Naive thymus-derived CD4-positive, alpha-beta T cell (primary cell): ENCODE data around the gene ADSL. TPM values are rescaled to one million over a fixed set of nuclear protein-coding genes. Genes with fewer than 3 reads are reported as not detected.
"Not testable (repeated sequence)": the region's sequence is repeated elsewhere in the genome, so short reads cannot be mapped to it uniquely, and the experiment has no call there.

Experiments used
- ATAC-seq: fragments of 150-1000 bp; cut with Tn5 transposase; 2 replicates; pipeline ENCODE4 v1.10.0; 2021; ENCODE audit warnings: mild to moderate bottlenecking, moderate library complexity
- CTCF ChIA-PET: fragments of 350-600 bp; sonication (Branson Sonifier 250); formaldehyde crosslinking; loops from one replicate; lab custom pipeline; 2021; ENCODE audit warnings: antibody characterized with exemption; lab: Charles Lee
- POLR2A ChIA-PET: fragments of 350-600 bp; sonication (Branson Sonifier 250); formaldehyde crosslinking; loops from one replicate; lab custom pipeline; 2021; ENCODE audit warnings: antibody characterized with exemption, inconsistent platforms; lab: Charles Lee
- DNase-seq, 9 donors: peaks; one replicate each; pipeline versions ENCODE4 v3.0.0 to v3.0.0-alpha.2; 2020 to 2022; ENCODE audit warnings: mixed read lengths in 1 of 9
- H3K27ac ChIP-seq: one replicate; pipeline ENCODE4 v1.7.0; 2013; ENCODE audit warnings: mild to moderate bottlenecking, low read depth, low read length, moderate library complexity
- H3K27me3 ChIP-seq, 2 donors: one replicate each; pipeline ENCODE4 v1.7.0; 2013; ENCODE audit warnings: low read length in 2 of 2, mild to moderate bottlenecking in 2 of 2, moderate library complexity in 2 of 2; ENCODE audit not compliant: control insufficient read depth in 2 of 2, insufficient read depth in 2 of 2
- H3K36me3 ChIP-seq, 3 experiments: 1 replicate in 2 of 3; 2 replicates in 1 of 3; pipeline ENCODE4 v1.7.0; 2013; ENCODE audit warnings: low read length in 3 of 3, mild to moderate bottlenecking in 3 of 3, moderate library complexity in 1 of 3; ENCODE audit not compliant: insufficient read depth in 3 of 3, control insufficient read depth in 2 of 3
- H3K4me1 ChIP-seq, 2 donors: one replicate each; pipeline ENCODE4 v1.7.0; 2013; ENCODE audit warnings: low read length in 2 of 2, mild to moderate bottlenecking in 2 of 2, moderate library complexity in 1 of 2; ENCODE audit not compliant: control insufficient read depth in 2 of 2, insufficient read depth in 2 of 2
- H3K4me3 ChIP-seq: 2 replicates; pipeline ENCODE4 v1.7.0; 2013; ENCODE audit warnings: mild to moderate bottlenecking, low read length
- H3K9me3 ChIP-seq, 3 experiments: 1 replicate in 2 of 3; 2 replicates in 1 of 3; pipeline ENCODE4 v1.7.0; 2013; ENCODE audit warnings: low read length in 3 of 3; ENCODE audit not compliant: control insufficient read depth in 2 of 3
- H3K27ac Mint-ChIP-seq, 9 donors: one replicate each; pipeline ENCODE4 v1.8.0; 2020 to 2022; ENCODE audit warnings: mixed read lengths in 9 of 9, mild to moderate bottlenecking in 8 of 9, moderate library complexity in 5 of 9, inconsistent platforms in 2 of 9
- H3K27me3 Mint-ChIP-seq, 5 donors: one replicate each; pipeline ENCODE4 v1.8.0; 2021 to 2022; ENCODE audit warnings: mixed read lengths in 5 of 5, mild to moderate bottlenecking in 1 of 5
- H3K36me3 Mint-ChIP-seq, 5 donors: one replicate each; pipeline ENCODE4 v1.8.0; 2020 to 2022; ENCODE audit warnings: mixed read lengths in 5 of 5, mild to moderate bottlenecking in 3 of 5, inconsistent platforms in 1 of 5
- H3K4me1 Mint-ChIP-seq, 7 donors: one replicate each; pipeline ENCODE4 v1.8.0; 2020 to 2022; ENCODE audit warnings: mixed read lengths in 7 of 7, mild to moderate bottlenecking in 3 of 7, inconsistent platforms in 1 of 7
- H3K4me3 Mint-ChIP-seq, 10 donors: one replicate each; pipeline ENCODE4 v1.8.0; 2020 to 2022; ENCODE audit warnings: mild to moderate bottlenecking in 10 of 10, mixed read lengths in 10 of 10, moderate library complexity in 6 of 10, inconsistent platforms in 2 of 10
- H3K9me3 Mint-ChIP-seq, 11 donors: one replicate each; pipeline ENCODE4 v1.8.0; 2020 to 2022; ENCODE audit warnings: mixed read lengths in 11 of 11, mild to moderate bottlenecking in 4 of 11, inconsistent platforms in 1 of 11, moderate library complexity in 1 of 11
- intact Hi-C, 2 donors: fragments of 100-400 bp; cut with micrococcal nuclease; formaldehyde crosslinking; loops; one replicate each; pipeline ENCODE4 v1.15.1; 2023
- polyA plus RNA-seq, 2 donors: library from polyadenylated mRNA; unstranded; fragments of 300-500 nt; fragmentation: Illumina TruSeq; gene quantifications; one replicate each; pipeline ENCODE4 v1.2.3, GENCODE V29; 2021
- total RNA-seq, 6 experiments: library from RNA in 5 of 6; stranded (reverse) in 5 of 6; gene quantifications; 1 replicate in 5 of 6; 2 replicates in 1 of 6; pipeline ENCODE4 v1.2.3 and lab custom pipeline; 2021 to 2026

The ADSL gene
- total and polyA plus RNA-seq, 7 experiments from 2014 or later = 54.4 to 127 (median 65.7) TPM

DNA sequence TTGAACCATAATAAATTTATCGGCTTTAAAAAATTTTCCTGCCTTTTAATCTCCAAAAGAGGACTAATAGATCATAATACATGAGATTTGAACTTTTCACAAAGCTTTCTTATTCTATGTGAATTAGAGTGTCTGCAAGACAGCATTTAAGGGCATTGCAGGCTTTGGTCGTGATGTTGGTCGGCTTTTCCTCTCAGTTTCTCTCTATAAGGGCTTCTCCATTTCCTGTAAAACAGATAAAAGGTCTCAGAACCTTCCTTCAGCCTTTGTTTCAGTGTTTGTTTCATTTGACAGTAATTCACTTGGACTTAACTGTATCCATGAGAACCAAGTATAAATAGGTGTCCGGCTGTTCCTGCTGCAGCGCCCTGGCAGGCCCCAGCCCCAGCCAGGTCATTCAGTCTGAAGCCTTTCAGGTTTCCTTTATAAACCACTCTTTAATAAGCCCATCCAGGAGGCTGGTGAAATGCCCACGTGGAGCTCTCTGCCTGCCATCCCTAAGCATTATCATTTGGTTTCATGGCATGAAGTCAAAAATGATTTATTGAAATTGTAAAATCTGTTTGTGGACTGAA, 37.2 kb upstream of the ADSL start:
- H3K9me3 Mint-ChIP-seq = peaks cover 0 to 1% (median 0%) of the 10 kb centered on the region in 11 donors
- H3K36me3 ChIP-seq = peaks cover 20 to 51% (median 30%) of the 10 kb centered on the region in 3 experiments
- no peaks in the 10 kb centered on the region for H3K9me3 ChIP-seq
- DNase-seq (no peak), ATAC-seq (no peak)
- H3K36me3 Mint-ChIP-seq = peaks cover 24 to 67% (median 51%) of the 10 kb centered on the region in 5 donors
- POLR2A ChIA-PET = interaction anchor here (0.8 to 2.6 kb wide), 11 partner anchors 8 to 265 kb away, joined by 3 to 17 read pairs (median 4); partner anchors contain the start of gene ADSL
- H3K4me1 Mint-ChIP-seq = peaks cover 28 to 60% (median 46%) of the 10 kb centered on the region in 7 donors
- H3K4me3 Mint-ChIP-seq = peak overlapping the region in 9 of 10 donors; percentile 6 to 71 (median 53)
- H3K4me1 ChIP-seq = peaks cover 0 to 29% of the 10 kb centered on the region in 2 donors
- no peak overlapping the region for H3K4me3 ChIP-seq
- CTCF ChIA-PET = interaction anchor here (1.4 kb wide), 2 partner anchors 38 kb away, joined by 3 to 6 read pairs; no protein-coding TSS in a partner anchor
- no peaks in the 10 kb centered on the region for H3K27me3 Mint-ChIP-seq
- peak overlapping the region; percentile 45 for H3K27ac ChIP-seq
- intact Hi-C loops = loop anchor here in 1 of 2 donors (2.0 to 5.0 kb wide), 4 partner anchors 18 to 38 kb away; partner anchors contain the start of gene ADSL
- H3K27me3 ChIP-seq = no peaks in the 10 kb centered on the region
- peak overlapping the region; percentile 28 to 86 (median 67) for H3K27ac Mint-ChIP-seq

DNA sequence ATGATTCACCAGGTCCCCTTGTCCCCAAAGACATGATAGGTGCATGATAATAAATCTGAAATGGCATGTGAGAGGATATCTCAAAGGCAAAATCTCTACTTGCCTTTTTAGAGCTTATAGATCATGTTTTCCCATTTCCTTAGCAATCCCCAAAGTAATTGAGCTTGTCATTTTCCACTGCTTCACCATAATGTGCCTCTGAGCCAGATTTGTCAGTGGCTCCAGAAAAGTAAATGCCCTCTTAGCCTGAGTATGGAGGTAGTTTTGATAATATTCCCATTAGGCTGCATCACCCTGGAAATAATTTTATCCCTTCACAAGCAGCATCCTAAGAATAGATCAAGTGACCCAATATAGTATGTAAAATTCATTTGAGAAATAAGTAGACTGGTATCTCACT, 36.7 kb upstream of the ADSL start:
- no peak for DNase-seq
- no peaks in the 10 kb centered on the region for H3K27me3 Mint-ChIP-seq
- peak overlapping the region; percentile 14 to 86 (median 67) for H3K27ac Mint-ChIP-seq
- no peaks in the 10 kb centered on the region for H3K27me3 ChIP-seq
- H3K36me3 ChIP-seq = peaks cover 25 to 57% (median 35%) of the 10 kb centered on the region in 3 experiments
- no peak overlapping the region for H3K4me3 ChIP-seq
- ATAC-seq = no peak
- H3K27ac ChIP-seq = peak overlapping the region; percentile 45
- intact Hi-C loops = loop anchor here in 1 of 2 donors (2.0 to 5.0 kb wide), 4 partner anchors 19 to 38 kb away; partner anchors contain the start of gene ADSL
- H3K4me3 Mint-ChIP-seq = peak overlapping the region in 3 of 10 donors; percentile 15 to 61 (median 50)
- H3K4me1 Mint-ChIP-seq = peaks cover 27 to 60% (median 47%) of the 10 kb centered on the region in 7 donors
- no peaks in the 10 kb centered on the region for H3K9me3 ChIP-seq
- H3K9me3 Mint-ChIP-seq = peaks cover 0 to 1% (median 0%) of the 10 kb centered on the region in 11 donors
- ChIA-PET POLR2A (interaction anchor here (0.6 to 2.6 kb wide), 8 partner anchors 10 to 1231 kb away, joined by 3 to 17 read pairs (median 4); partner anchors contain the start of gene ADSL), CTCF (interaction anchor here (0.5 to 1.4 kb wide), 2 partner anchors 38 to 45 kb away, joined by 3 to 6 read pairs; no protein-coding TSS in a partner anchor)
- peaks cover 29 to 70% (median 54%) of the 10 kb centered on the region in 5 donors for H3K36me3 Mint-ChIP-seq
- peaks cover 0 to 29% of the 10 kb centered on the region in 2 donors for H3K4me1 ChIP-seq

DNA sequence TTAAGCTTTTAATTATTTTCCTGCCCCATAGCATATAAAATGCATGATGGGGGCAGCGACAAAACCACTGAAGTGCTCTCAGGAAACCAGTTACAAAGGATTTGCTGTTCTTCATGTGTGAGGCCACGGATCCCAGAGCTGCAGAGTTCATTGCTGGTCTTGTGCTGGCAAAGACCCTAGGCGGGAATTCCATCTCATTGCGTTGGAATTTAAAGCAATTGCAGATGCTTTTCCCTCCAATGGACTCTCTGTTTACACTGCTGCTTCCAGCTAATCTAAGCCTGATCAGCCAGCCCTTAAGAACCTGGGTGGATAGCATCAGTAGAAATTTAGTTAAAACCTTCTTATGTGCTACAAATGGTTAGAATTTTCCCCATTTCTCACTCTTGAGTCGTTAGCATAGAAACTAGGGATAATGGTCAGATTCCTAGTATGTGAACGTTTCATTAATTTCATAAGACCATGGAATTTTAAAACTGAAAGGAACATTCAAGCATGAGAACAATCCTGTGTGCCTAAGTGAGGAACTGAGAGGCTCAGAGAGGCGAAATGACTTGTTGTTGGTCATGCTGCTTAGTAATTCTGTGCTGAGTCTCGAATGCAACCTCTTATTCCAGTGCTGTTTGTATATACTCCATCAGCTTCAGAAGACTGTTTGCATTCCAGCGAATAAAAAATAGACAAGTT, 36.1 kb upstream of the ADSL start:
- Histone ChIP-seq H3K27ac (no peak overlapping the region), H3K4me1 (peaks cover 0 to 29% of the 10 kb centered on the region in 2 donors), H3K4me3 (no peak overlapping the region), H3K36me3 (peaks cover 28 to 61% (median 41%) of the 10 kb centered on the region in 3 experiments), H3K27me3 (no peaks in the 10 kb centered on the region), H3K9me3 (no peaks in the 10 kb centered on the region)
- Mint-ChIP-seq H3K27me3 (no peaks in the 10 kb centered on the region), H3K4me3 (no peak overlapping the region), H3K4me1 (peaks cover 24 to 56% (median 49%) of the 10 kb centered on the region in 7 donors), H3K27ac (peak overlapping the region in 8 of 9 donors; percentile 16 to 86 (median 69)), H3K9me3 (peaks cover 0 to 1% (median 0%) of the 10 kb centered on the region in 11 donors), H3K36me3 (peaks cover 31 to 70% (median 52%) of the 10 kb centered on the region in 5 donors)
- CTCF ChIA-PET = interaction anchor here (0.5 to 0.8 kb wide), 2 partner anchors 38 to 45 kb away, joined by 3 read pairs; no protein-coding TSS in a partner anchor
- intact Hi-C loops = no loop called here
- POLR2A ChIA-PET = interaction anchor here (0.6 to 2.6 kb wide), 7 partner anchors 9 to 1232 kb away, joined by 3 to 17 read pairs (median 4); partner anchors contain the start of gene ADSL
- no peak for DNase-seq
- no peak for ATAC-seq

GRCh38 chr22:40310768-40311120, 35.6 kb upstream of the ADSL start:
- Histone ChIP-seq H3K9me3 (no peaks in the 10 kb centered on the region), H3K36me3 (peaks cover 33 to 66% (median 45%) of the 10 kb centered on the region in 3 experiments), H3K27ac (no peak overlapping the region), H3K27me3 (no peaks in the 10 kb centered on the region), H3K4me1 (peaks cover 0 to 29% of the 10 kb centered on the region in 2 donors), H3K4me3 (no peak overlapping the region)
- peaks cover 33 to 70% (median 52%) of the 10 kb centered on the region in 5 donors for H3K36me3 Mint-ChIP-seq
- intact Hi-C loops = no loop called here
- CTCF ChIA-PET = interaction anchor here (0.8 kb wide), 1 partner anchor 37 kb away, joined by 3 read pairs; no protein-coding TSS in a partner anchor
- no peaks in the 10 kb centered on the region for H3K27me3 Mint-ChIP-seq
- H3K4me3 Mint-ChIP-seq = no peak overlapping the region
- no peak for DNase-seq
- ATAC-seq = no peak
- peaks cover 25 to 56% (median 51%) of the 10 kb centered on the region in 7 donors for H3K4me1 Mint-ChIP-seq
- peaks cover 0 to 3% (median 0%) of the 10 kb centered on the region in 11 donors for H3K9me3 Mint-ChIP-seq
- peak overlapping the region in 6 of 9 donors; percentile 45 to 85 (median 64) for H3K27ac Mint-ChIP-seq
- POLR2A ChIA-PET = interaction anchor here (1.1 to 1.5 kb wide), 2 partner anchors 13 to 16 kb away, joined by 3 read pairs; no protein-coding TSS in a partner anchor

DNA sequence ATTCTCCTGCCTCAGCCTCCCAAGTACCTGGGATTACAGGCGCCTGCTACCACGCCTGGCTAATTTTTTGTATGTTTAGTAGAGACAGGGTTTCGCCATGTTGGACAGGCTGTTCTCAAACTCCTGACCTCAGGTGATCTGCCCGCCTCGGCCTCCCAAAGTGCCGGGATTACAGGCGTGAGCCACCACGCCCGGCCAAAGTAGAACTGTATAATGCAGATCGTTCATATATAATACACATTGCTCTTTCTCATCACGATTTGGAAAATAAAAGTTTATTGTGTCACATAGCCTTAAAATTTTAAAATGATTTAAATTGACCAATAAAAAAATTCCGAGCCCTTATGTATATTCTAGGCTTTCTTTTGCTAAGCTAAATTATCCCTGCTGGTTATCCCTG, 34.7 kb upstream of the ADSL start:
- H3K27me3 ChIP-seq, H3K27me3 Mint-ChIP-seq, H3K9me3 Mint-ChIP-seq, ATAC-seq, H3K4me3 Mint-ChIP-seq, H3K4me3 ChIP-seq, H3K9me3 ChIP-seq, DNase-seq, intact Hi-C loops: not testable (repeated sequence)
- Histone ChIP-seq H3K27ac (peak overlapping the region; percentile 25), H3K4me1 (peaks cover 0 to 29% of the 10 kb centered on the region in 2 donors), H3K36me3 (peaks cover 36 to 75% (median 45%) of the 10 kb centered on the region in 3 experiments)
- Mint-ChIP-seq H3K36me3 (peaks cover 35 to 75% (median 56%) of the 10 kb centered on the region in 5 donors), H3K27ac (peak overlapping the region in 3 of 9 donors; percentile 26 to 84 (median 51)), H3K4me1 (peaks cover 25 to 58% (median 49%) of the 10 kb centered on the region in 7 donors)
- ChIA-PET POLR2A (interaction anchor here (0.7 kb wide), 1 partner anchor 234 kb away, joined by 3 read pairs; no protein-coding TSS in a partner anchor), CTCF (interaction anchor here (0.9 kb wide), 1 partner anchor 21 kb away, joined by 4 read pairs; no protein-coding TSS in a partner anchor)

DNA sequence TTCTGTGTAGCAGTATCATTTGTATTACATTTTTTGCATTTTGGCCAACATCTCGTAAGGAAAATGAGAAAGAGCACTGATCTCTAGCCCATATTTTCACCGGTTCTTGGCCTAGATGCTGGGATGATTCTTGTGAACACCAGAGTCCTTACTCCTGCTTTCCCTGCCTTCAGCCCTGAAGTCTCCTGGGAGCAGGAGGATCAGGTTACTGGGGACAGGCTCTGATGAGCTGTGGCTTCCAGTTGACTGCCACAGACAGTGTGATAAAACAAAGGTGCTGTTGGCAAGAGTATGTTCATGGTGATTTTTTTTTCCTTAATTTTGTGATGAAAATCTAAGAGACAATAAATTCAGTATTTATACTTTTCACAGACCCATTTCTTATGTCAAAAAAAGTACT, 34.2 kb upstream of the ADSL start:
- Mint-ChIP-seq H3K9me3 (peaks cover 0 to 3% (median 0%) of the 10 kb centered on the region in 11 donors), H3K27ac (peak overlapping the region in 8 of 9 donors; percentile 26 to 89 (median 78)), H3K4me1 (peaks cover 25 to 59% (median 48%) of the 10 kb centered on the region in 7 donors), H3K4me3 (no peak overlapping the region), H3K36me3 (peaks cover 39 to 78% (median 60%) of the 10 kb centered on the region in 5 donors), H3K27me3 (no peaks in the 10 kb centered on the region)
- DNase-seq (no peak), ATAC-seq (no peak)
- H3K36me3 ChIP-seq = peaks cover 38 to 78% (median 45%) of the 10 kb centered on the region in 3 experiments
- CTCF ChIA-PET = interaction anchor here (0.9 kb wide), 1 partner anchor 21 kb away, joined by 4 read pairs; no protein-coding TSS in a partner anchor
- H3K27ac ChIP-seq = peak overlapping the region; percentile 25
- no peak overlapping the region for H3K4me3 ChIP-seq
- intact Hi-C loops = no loop called here
- H3K27me3 ChIP-seq = no peaks in the 10 kb centered on the region
- H3K9me3 ChIP-seq = no peaks in the 10 kb centered on the region
- peaks cover 0 to 29% of the 10 kb centered on the region in 2 donors for H3K4me1 ChIP-seq
- POLR2A ChIA-PET = interaction anchor here (0.7 kb wide), 1 partner anchor 234 kb away, joined by 3 read pairs; no protein-coding TSS in a partner anchor
